Subcutaneous abdominal adipose tissue (tissue), 5 donors: Measurements from ENCODE around the gene PDCD4.

Experiments
- H3K27ac ChIP-seq: one replicate; pipeline ENCODE4 v1.7.0; 2013; ENCODE audit warnings: low read depth, mild to moderate bottlenecking, inconsistent platforms, low read length, moderate library complexity
- H3K27me3 ChIP-seq, 5 donors: one replicate each; pipeline ENCODE4 v1.7.0; 2013; ENCODE audit warnings: low read length in 5 of 5, inconsistent platforms in 1 of 5; ENCODE audit not compliant: control insufficient read depth in 5 of 5, insufficient read depth in 4 of 5
- H3K36me3 ChIP-seq, 5 donors: one replicate each; pipeline ENCODE4 v1.7.0; 2013; ENCODE audit warnings: low read length in 5 of 5; ENCODE audit not compliant: control insufficient read depth in 5 of 5, insufficient read depth in 5 of 5
- H3K4me1 ChIP-seq, 5 donors: one replicate each; pipeline ENCODE4 v1.7.0; 2013; ENCODE audit warnings: low read length in 5 of 5, mild to moderate bottlenecking in 3 of 5, moderate library complexity in 1 of 5; ENCODE audit not compliant: control insufficient read depth in 5 of 5, insufficient read depth in 5 of 5
- H3K4me3 ChIP-seq, 5 donors: one replicate each; pipeline ENCODE4 v1.7.0; 2013; ENCODE audit warnings: low read length in 5 of 5, low read depth in 1 of 5
- H3K9ac ChIP-seq, 5 donors: one replicate each; pipeline ENCODE4 v1.7.0; 2013; ENCODE audit warnings: low read length in 5 of 5, mild to moderate bottlenecking in 4 of 5, moderate library complexity in 3 of 5
- H3K9me3 ChIP-seq, 5 donors: one replicate each; pipeline ENCODE4 v1.7.0; 2013; ENCODE audit warnings: low read length in 5 of 5; ENCODE audit not compliant: control insufficient read depth in 5 of 5
- donor health status: healthy.
- donor health status: healthy.
- donor health status: healthy.
- donor health status: healthy.
- donor health status: healthy.

Gene PDCD4

DNA sequence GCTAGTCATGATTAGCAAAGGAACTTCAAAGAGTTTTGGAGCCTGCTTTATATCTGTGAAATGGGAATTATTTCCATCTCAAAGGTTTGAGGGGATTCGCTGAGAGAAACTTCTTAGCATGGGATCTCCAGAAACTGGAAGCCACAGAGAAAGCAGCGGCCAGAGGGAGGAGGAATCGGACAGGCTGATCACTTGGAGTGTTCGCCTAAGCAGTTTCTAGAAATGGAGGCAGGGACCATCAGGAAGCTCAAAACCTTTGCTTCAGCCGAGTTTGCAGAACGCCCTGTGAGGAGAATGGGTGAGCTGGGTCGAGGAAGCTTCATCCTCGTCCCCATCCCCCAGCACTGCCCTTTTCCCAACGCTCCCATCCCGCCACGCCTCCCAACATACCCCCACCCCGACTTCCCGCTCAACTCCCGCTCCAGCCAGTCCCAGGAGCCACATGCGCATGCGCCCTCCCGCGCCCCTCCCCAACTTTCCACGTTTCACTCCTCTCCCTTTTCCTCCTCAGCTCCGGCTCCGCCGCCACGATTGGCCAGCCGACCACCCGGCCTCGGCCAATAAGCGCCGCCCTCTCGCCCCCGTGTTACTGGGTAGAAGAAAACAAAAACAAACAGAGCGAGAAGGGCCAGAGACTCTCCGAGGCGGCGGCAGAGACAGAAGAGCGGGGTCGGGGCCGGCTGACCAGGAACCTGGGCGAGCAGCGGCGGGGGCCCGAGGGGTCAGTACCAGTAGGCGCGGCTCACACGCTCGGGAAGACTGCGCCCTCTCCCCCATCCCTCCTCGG lies at the start of gene PDCD4:
TSS of gene PDCD4 (plus strand) at position 631 of the 787 bp plus-strand sequence. CDS start 4,100 bp downstream, outside the sequence.
- Histone ChIP-seq H3K27me3 (no peaks in the 10 kb centered on the region), H3K9ac (peak within 1 kb of the TSS; percentile 71 to 87 (median 82)), H3K4me1 (peaks cover 7 to 44% (median 39%) of the 10 kb centered on the region in 5 donors), H3K9me3 (no peaks in the 10 kb centered on the region), H3K36me3 (no peaks in the 10 kb centered on the region), H3K27ac (peak within 1 kb of the TSS; percentile 89), H3K4me3 (peak within 1 kb of the TSS; percentile 79 to 87 (median 85))

DNA sequence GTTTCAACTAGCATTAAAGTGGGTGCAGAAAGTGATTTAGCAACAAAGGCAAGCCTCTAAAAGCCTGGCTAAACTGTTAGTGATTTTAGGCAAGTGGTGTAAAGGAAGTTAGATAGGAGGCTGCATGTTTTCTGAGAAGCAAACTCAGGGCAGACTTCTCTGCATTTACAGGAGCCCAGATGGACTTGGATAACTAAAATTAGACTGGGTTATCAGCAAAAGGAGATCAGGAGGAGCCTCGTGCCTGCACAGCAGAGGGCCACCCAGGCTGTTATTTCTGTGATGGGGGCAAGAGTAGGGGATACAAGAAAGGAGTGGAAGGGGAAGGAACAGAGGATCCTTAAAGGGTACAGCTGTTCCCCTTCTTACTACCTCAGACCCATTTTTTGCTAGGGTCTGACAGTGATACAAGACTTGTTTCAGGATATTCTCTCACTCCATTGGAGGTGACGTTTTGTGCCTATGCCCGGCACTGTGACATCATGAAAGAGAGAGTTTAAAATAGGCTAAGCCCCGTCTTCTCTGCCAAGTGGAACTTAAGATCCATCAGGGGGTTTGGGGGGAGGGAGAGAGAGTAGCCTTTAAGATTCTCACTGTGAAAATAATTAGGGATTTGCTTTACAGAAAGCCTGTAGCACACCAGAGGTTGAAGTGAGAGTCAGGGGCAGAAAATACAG lies 49.6 kb upstream of the PDCD4 start:
- H3K36me3 ChIP-seq: no peaks in the 10 kb centered on the region
- no peaks in the 10 kb centered on the region for H3K27me3 ChIP-seq
- H3K4me3 ChIP-seq: peak overlapping the region in 1 of 5 donors; percentile 19
- H3K9me3 ChIP-seq: no peaks in the 10 kb centered on the region
- peaks cover 20 to 59% (median 47%) of the 10 kb centered on the region in 5 donors for H3K4me1 ChIP-seq
- H3K9ac ChIP-seq: peak overlapping the region in 1 of 5 donors; percentile 31
- H3K27ac ChIP-seq: peak overlapping the region; percentile 89

DNA sequence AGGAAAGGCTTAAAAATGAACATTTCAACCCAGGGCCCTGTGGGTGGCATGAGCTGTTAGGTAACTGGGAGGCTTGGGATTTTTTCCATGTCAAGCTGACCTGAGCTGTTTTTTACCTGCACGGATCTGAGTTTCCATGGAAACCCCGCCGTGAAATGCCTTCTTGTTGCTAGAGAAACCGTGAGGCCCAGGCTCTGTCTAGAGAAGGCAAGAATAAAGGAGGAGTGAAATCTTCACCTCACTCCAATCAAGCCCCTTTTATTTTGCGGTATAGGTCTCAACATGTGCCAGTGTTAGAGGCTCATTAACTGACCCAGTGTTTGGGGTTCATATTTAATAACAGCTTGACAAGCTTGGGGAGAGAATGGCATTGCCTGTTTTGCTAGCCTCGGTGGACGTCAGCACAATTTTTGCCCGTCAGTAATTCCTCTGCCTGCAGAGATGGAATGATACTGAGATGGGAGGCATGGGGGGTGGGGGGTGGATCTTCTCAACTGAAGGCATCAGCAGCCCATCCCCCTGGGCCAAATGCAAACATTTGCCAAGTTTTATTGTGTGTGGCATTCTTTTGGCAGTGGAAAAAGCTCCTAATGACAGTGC lies 48.9 kb upstream of the PDCD4 start:
- peak overlapping the region; percentile 89 for H3K27ac ChIP-seq
- H3K36me3 ChIP-seq: no peaks in the 10 kb centered on the region
- H3K4me1 ChIP-seq: peaks cover 22 to 60% (median 46%) of the 10 kb centered on the region in 5 donors
- no peak overlapping the region for H3K4me3 ChIP-seq
- no peak overlapping the region for H3K9ac ChIP-seq
- H3K9me3 ChIP-seq: no peaks in the 10 kb centered on the region
- H3K27me3 ChIP-seq: no peaks in the 10 kb centered on the region

DNA sequence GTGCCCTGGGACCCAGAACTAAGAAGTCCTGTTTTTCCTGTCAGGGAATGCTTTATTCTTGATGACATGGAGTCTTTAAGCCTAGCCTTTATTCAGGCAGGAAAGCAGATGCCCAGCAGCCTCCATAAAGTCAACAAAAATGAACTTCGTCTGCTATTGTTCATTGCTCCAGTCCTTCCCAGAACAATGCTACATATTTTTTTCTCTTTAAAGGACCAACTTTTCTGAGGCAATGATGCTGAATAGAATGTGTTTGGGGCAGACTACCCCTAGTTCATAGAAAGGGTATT lies 47.6 kb upstream of the PDCD4 start:
- Histone ChIP-seq H3K9me3 (no peaks in the 10 kb centered on the region), H3K4me3 (no peak overlapping the region), H3K36me3 (no peaks in the 10 kb centered on the region), H3K27me3 (no peaks in the 10 kb centered on the region), H3K9ac (no peak overlapping the region), H3K27ac (no peak overlapping the region), H3K4me1 (peaks cover 22 to 57% (median 40%) of the 10 kb centered on the region in 5 donors)

DNA sequence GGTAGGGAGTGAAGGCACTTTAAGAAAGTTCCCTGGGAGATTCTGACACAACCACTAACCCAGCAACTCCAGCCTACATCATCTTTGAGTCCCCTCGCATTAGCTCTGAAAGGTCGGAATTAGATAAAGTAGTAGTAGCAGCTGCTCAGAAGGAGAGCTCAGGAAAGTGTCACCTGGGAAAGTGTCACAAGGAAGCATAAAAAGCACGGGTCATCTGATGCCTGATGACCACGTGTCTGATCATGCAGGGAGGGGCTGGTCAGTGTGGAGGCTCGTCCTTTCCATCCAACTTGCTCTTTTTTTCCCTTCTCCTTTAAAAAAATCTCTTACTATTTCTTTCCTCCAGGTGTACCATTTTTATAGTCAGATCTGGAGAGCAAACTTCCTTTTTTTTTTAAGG lies 47.1 kb upstream of the PDCD4 start:
- no peak overlapping the region for H3K9ac ChIP-seq

DNA sequence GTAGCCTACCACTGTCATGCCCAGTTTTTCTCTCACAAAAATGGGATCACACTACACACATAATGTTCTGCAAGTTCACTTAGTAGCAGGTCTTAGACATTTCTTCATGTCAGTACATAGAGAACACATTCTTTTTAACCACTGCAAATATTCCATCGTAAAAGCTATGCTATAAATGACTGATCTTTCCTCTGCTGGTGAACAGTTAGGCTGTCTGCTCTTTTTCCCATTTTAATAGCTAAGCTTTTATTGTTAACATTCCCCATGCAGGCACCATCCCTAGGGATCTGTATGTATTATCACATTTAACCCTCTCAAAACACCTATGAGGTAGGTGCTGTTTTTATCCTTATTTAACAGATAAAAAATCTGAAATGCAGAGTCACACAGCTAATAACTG lies 46.2 kb upstream of the PDCD4 start:
- H3K36me3 ChIP-seq: no peaks in the 10 kb centered on the region
- no peak overlapping the region for H3K4me3 ChIP-seq
- H3K9me3 ChIP-seq: no peaks in the 10 kb centered on the region
- no peaks in the 10 kb centered on the region for H3K27me3 ChIP-seq
- no peak overlapping the region for H3K27ac ChIP-seq
- H3K4me1 ChIP-seq: peaks cover 14 to 43% (median 26%) of the 10 kb centered on the region in 5 donors
- no peak overlapping the region for H3K9ac ChIP-seq

More for the DNA sequence above, 47.1 kb upstream of the PDCD4 start:
- Histone ChIP-seq H3K27ac (no peak overlapping the region), H3K4me3 (no peak overlapping the region), H3K27me3 (no peaks in the 10 kb centered on the region), H3K36me3 (no peaks in the 10 kb centered on the region), H3K4me1 (peaks cover 21 to 51% (median 34%) of the 10 kb centered on the region in 5 donors), H3K9me3 (no peaks in the 10 kb centered on the region)

DNA sequence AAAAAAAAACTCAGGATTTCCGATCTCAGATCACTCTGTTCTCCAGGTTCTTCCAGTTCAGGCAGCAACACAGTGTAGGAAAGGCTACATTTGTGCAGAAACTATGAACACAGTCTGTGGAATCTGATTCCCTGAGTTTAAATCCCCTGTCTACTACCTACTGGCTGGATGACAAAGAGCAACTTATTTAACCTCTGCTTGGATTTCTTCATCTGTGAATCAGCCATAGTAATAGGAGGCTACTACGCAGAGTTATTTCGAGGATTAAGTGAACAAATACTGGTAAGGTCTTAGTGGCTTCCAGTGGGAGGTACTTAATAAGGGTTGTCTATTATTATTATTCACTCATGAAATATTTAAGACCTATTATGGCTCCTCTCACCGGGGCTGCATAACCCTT lies 44.3 kb upstream of the PDCD4 start:
- Histone ChIP-seq H3K4me3 (no peak overlapping the region), H3K9me3 (no peaks in the 10 kb centered on the region), H3K4me1 (peaks cover 1 to 24% (median 7%) of the 10 kb centered on the region in 5 donors), H3K27me3 (no peaks in the 10 kb centered on the region), H3K36me3 (no peaks in the 10 kb centered on the region), H3K9ac (no peak overlapping the region), H3K27ac (no peak overlapping the region)

DNA sequence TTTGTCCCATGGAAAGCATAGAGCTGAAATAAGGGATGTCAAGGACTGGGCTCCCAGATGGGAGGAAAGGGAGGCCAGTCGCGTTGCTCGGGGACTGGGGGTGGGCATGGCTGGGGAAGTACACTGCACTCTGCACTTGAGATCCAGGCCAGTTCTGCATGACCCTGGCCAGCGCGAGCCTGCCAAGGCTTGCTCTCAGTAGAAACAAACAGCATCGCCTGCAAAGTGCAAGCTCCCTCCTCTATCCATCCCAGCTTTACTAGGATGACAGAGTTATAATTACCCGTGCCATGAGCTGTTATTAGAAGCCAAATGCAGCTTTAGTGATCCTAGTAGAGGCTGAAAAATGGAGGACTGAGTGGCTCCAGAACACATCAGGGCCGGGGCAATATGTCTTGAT lies 43.9 kb upstream of the PDCD4 start:
- Histone ChIP-seq H3K9ac (no peak overlapping the region), H3K4me3 (no peak overlapping the region), H3K27me3 (no peaks in the 10 kb centered on the region), H3K4me1 (peaks cover 0 to 19% (median 4%) of the 10 kb centered on the region in 5 donors), H3K9me3 (no peaks in the 10 kb centered on the region), H3K36me3 (no peaks in the 10 kb centered on the region), H3K27ac (no peak overlapping the region)

DNA sequence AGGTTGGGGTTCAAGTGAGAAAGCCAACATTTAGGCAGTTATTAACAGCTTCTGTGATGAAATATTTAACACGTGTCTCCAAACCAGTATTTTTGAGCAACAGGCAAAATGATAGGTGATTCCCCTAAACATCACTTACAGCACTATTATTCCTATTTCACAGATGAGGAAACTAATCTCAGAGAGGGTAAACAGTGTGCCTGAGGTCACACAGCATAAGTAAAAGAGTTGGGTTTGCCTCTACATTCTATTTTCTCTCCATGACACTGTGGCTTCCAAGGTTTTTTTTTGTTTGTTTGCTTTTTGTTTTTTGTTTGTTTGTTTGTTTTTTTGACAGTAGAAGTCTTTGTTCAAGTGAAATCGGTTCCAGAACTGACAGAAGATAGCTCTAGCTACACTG lies 43.2 kb upstream of the PDCD4 start:
- no peak overlapping the region for H3K4me3 ChIP-seq
- H3K4me1 ChIP-seq: peaks cover 0 to 14% (median 4%) of the 10 kb centered on the region in 5 donors
- no peak overlapping the region for H3K27ac ChIP-seq

More for the DNA sequence above, 43.2 kb upstream of the PDCD4 start:
- H3K9me3 ChIP-seq: no peaks in the 10 kb centered on the region
- H3K9ac ChIP-seq: no peak overlapping the region
- no peaks in the 10 kb centered on the region for H3K27me3 ChIP-seq
- H3K36me3 ChIP-seq: no peaks in the 10 kb centered on the region
